Measurements from ENCODE around the gene APPL2. TPM values are rescaled to one million over a fixed set of nuclear protein-coding genes. Genes with fewer than 3 reads are reported as not detected.

Gene APPL2
- total and polyA plus RNA-seq, 7 donors: 15.3 to 116 (median 46.5) TPM

DNA sequence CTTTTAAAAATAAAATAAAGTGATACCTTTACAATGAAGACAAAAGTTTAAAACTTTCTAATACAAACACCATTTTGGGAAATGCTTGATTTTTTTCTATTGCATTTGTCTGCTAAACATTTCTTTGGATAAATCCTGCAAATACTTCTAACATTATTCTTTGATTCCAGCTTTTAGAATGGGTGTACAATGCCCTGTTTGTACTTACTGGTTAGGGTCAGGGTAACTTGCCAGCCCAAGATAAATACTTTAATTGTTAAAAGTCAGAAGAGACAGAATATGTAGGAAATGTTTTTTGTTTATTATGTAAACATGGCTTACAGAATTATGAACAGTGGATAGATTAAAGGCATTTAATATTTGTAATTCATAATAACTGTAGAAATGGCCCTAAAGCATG, 68.0 kb downstream of the APPL2 start:
- H3K9me3 ChIP-seq: no peaks in the 10 kb centered on the region
- no peaks in the 10 kb centered on the region for H3K27me3 ChIP-seq
- intact Hi-C loops (cut with DNase I): no loop called here
- H3K36me3 ChIP-seq: peaks cover 17 to 84% (median 32%) of the 10 kb centered on the region in 4 donors
- H3K4me1 ChIP-seq: no peaks in the 10 kb centered on the region
- no peak for DNase-seq
- TF ChIP-seq, protein P1, sequence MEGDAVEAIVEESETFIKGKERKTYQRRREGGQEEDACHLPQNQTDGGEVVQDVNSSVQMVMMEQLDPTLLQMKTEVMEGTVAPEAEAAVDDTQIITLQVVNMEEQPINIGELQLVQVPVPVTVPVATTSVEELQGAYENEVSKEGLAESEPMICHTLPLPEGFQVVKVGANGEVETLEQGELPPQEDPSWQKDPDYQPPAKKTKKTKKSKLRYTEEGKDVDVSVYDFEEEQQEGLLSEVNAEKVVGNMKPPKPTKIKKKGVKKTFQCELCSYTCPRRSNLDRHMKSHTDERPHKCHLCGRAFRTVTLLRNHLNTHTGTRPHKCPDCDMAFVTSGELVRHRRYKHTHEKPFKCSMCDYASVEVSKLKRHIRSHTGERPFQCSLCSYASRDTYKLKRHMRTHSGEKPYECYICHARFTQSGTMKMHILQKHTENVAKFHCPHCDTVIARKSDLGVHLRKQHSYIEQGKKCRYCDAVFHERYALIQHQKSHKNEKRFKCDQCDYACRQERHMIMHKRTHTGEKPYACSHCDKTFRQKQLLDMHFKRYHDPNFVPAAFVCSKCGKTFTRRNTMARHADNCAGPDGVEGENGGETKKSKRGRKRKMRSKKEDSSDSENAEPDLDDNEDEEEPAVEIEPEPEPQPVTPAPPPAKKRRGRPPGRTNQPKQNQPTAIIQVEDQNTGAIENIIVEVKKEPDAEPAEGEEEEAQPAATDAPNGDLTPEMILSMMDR (IDR thresholded peaks at IDR 0.05): no peak
- no peak for TF ChIP-seq EP300 (IDR thresholded peaks at IDR 0.05)
- TF ChIP-seq POLR2AphosphoS5 (IDR thresholded peaks at IDR 0.05): no peak
- no peak for TF ChIP-seq POLR2A (IDR thresholded peaks at IDR 0.05)
- H3K27ac ChIP-seq: no peak overlapping the region
- no peak overlapping the region for H3K4me3 ChIP-seq

- H3K36me3 ChIP-seq: peaks cover 17 to 85% (median 33%) of the 10 kb centered on the region in 4 donors
- intact Hi-C loops (cut with DNase I): no loop called here
- H3K27ac ChIP-seq: no peak overlapping the region
- no peaks in the 10 kb centered on the region for H3K27me3 ChIP-seq
- no peak overlapping the region for H3K4me3 ChIP-seq
- H3K9me3 ChIP-seq: no peaks in the 10 kb centered on the region
- DNase-seq: no peak
- peaks cover 0 to 4% (median 4%) of the 10 kb centered on the region in 4 donors for H3K4me1 ChIP-seq
- TF ChIP-seq, protein P1 (IDR thresholded peaks at IDR 0.05): no peak
- no peak for TF ChIP-seq POLR2A (IDR thresholded peaks at IDR 0.05)
- no peak for TF ChIP-seq EP300 (IDR thresholded peaks at IDR 0.05)
- TF ChIP-seq POLR2AphosphoS5 (IDR thresholded peaks at IDR 0.05): no peak
These were observed 68.6 kb downstream of the APPL2 start for GRCh38 chr12:105167346-105167745.

GRCh38 chr12:105166736-105167135, 69.2 kb downstream of the APPL2 start:
- intact Hi-C loops (cut with DNase I): no loop called here
- Histone ChIP-seq H3K4me3 (no peak overlapping the region), H3K27ac (no peak overlapping the region), H3K36me3 (peaks cover 17 to 85% (median 33%) of the 10 kb centered on the region in 4 donors), H3K4me1 (peaks cover 0 to 11% (median 10%) of the 10 kb centered on the region in 4 donors), H3K9me3 (no peaks in the 10 kb centered on the region), H3K27me3 (no peaks in the 10 kb centered on the region)
- 81 to 90% methylated on average over 1 of the region's 1 CpG for WGBS, 2 donors
- TF ChIP-seq POLR2A (IDR thresholded peaks at IDR 0.05) (no peak), EP300 (IDR thresholded peaks at IDR 0.05) (no peak), POLR2AphosphoS5 (IDR thresholded peaks at IDR 0.05) (no peak)
- TF ChIP-seq, protein P1 (IDR thresholded peaks at IDR 0.05): no peak
- DNase-seq: no peak

DNA sequence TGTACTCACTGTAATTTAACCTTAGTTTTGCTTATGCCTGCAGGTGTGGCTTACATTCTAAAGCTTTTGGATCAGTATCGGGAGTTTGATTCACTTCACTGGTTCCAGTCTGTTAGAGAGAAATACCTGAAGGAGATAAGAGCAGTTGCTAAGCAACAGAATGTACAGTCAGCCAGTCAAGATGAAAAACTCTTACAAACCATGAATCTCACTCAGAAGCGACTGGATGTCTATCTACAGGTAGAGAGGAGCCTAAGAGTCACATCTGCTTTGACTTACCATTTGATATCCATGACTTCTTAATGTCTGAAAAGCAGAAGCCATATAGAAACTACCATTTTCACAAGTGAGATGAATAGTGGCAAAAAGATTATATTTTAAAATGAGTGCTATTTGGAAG, 71.9 kb downstream of the APPL2 start:
- H3K36me3 ChIP-seq: peaks cover 17 to 86% (median 36%) of the 10 kb centered on the region in 4 donors
- H3K4me1 ChIP-seq: peaks cover 0 to 18% (median 17%) of the 10 kb centered on the region in 4 donors
- 87 to 96% methylated on average over 2 of the region's 2 CpGs for WGBS, 2 donors
- DNase-seq: no peak
- no peaks in the 10 kb centered on the region for H3K27me3 ChIP-seq
- TF ChIP-seq, protein P1 (IDR thresholded peaks at IDR 0.05): no peak
- TF ChIP-seq POLR2AphosphoS5 (IDR thresholded peaks at IDR 0.05) (no peak), POLR2A (IDR thresholded peaks at IDR 0.05) (no peak), EP300 (IDR thresholded peaks at IDR 0.05) (no peak)
- H3K27ac ChIP-seq: no peak overlapping the region
- H3K4me3 ChIP-seq: no peak overlapping the region
- H3K9me3 ChIP-seq: no peaks in the 10 kb centered on the region
- intact Hi-C loops (cut with DNase I): no loop called here

- H3K4me1 ChIP-seq: peaks cover 0 to 18% (median 17%) of the 10 kb centered on the region in 4 donors
- H3K4me3 ChIP-seq: no peak overlapping the region
- no peak for TF ChIP-seq EP300 (IDR thresholded peaks at IDR 0.05)
- peak in 3 of 4 donors; percentile 50 to 72 (median 57) for TF ChIP-seq POLR2AphosphoS5 (IDR thresholded peaks at IDR 0.05)
- no peaks in the 10 kb centered on the region for H3K27me3 ChIP-seq
- H3K36me3 ChIP-seq: peaks cover 17 to 86% (median 40%) of the 10 kb centered on the region in 4 donors
- H3K27ac ChIP-seq: peak overlapping the region in 2 of 4 donors; percentile 8 to 32
- WGBS, 2 donors: 93 to 95% methylated on average over 3 of the region's 3 CpGs
- intact Hi-C loops (cut with DNase I): no loop called here
- no peaks in the 10 kb centered on the region for H3K9me3 ChIP-seq
- DNase-seq: no peak
These were observed 73.8 kb downstream of the APPL2 start for GRCh38 chr12:105162174-105162573.

Measured in sigmoid colon (tissue), 7 donors.